HCEC 1CT (cell line): Measurements from ENCODE around the gene CLIP2.
A peak's percentile ranks its signal among the peaks of the same experiment; 100 is the strongest.
"Not testable (repeated sequence)": the region's sequence is repeated elsewhere in the genome, so short reads cannot be mapped to it uniquely, and the experiment has no call there.

Experiments
- DNase-seq: peaks from one replicate; pipeline ENCODE4 v3.0.0-alpha.2; 2017

CLIP2 gene

GRCh38 chr7:74300926-74301325, 11.7 kb downstream of the CLIP2 start:
- DNase-seq: no peak

GRCh38 chr7:74302745-74303221, 13.6 kb downstream of the CLIP2 start:
- DNase-seq: no peak

- no peak for DNase-seq
Measured at GRCh38 chr7:74304550-74304949, 15.3 kb downstream of the CLIP2 start.

DNA sequence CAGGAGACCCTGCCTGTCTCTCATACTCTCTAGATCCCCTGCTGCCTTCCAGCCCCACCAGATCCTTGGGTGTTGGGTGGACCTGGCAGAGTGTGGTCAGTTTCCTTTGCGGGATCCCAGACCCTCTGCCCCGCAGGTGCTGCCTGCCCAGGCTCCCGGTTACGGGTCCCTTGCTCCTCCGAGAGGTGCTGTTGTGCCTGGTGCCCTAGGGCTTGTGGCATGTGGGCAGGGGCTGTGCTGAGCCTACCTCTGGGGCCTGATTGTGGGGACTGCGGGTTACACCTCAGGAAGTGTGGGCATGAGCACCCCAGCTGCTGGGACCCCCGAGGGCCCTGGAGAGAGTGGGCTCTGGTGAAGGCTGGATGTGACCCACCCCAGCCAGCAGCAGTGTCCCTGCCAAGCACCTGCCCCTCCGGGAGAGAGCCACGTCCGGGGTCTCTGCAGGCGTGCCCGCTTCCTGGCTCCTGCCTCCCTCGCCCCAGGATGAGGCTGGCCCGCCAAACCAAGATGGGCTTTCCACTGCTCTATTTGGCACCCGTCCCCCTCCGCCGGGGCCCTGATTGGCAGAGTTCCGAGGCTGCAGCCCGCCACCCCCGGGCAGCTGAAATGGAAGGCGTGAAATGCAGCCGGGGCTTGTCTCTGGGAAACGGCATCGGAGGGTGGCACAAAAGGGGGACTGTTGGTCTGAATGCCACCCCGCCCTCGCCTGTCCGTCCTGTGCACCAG, 17.0 kb downstream of the CLIP2 start:
- DNase-seq: no peak

GRCh38 chr7:74306730-74307469, 17.7 kb downstream of the CLIP2 start:
- DNase-seq: peak; percentile 60

GRCh38 chr7:74307738-74308505, 18.7 kb downstream of the CLIP2 start:
- no peak for DNase-seq

DNA sequence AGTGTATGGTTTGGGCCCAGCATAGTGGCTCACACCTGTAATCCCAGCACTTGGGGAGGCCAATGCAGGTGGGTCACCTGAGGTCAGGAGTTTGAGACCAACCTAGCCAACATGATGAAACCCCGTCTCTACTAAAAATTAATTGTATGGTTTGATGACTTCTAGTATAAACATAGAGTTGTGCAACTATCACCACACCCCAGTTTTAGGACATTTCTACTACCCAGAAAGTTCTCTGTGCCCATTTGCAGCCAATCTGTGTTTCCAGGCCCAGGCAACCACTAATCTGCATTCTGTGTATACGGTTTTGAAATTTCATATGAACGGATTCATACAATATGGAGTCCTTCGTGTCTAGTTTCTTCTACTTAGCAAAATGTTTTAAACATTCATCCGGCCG, 20.0 kb downstream of the CLIP2 start:
- DNase-seq: no peak

GRCh38 chr7:74311305-74311744, 22.1 kb downstream of the CLIP2 start:
- peak; percentile 82 for DNase-seq

DNA sequence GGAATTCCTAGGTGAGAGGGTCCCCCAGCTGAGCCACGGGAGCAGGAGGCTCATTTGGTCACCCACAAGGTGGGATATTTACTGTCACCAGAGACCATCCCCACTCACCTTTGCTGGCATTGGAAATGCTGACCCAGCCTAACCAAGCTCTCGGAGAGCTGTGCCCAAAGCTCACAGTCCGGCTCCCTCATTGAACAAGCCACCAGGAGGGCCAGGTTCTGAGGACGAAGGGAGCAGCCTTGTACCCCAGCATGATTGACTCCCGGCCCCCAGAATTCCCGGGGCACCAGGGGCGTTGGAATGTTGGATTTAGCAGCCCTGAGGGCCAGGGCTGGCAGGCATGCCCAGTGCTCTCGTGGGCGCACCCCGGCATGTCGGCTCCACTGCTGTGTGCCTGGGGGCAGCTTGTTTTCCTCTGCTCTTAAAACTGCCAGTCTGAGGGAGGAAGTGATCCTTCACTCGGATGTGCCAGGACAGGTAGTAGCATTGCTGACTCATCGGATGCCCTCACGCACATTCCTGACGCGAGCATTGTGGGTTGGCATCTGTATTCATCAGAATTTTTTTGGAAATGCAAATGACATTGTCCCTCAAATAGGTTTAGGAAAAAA, 23.3 kb downstream of the CLIP2 start:
- no peak for DNase-seq

- not testable (repeated sequence) for DNase-seq
Measured at GRCh38 chr7:74315891-74316290, 26.7 kb downstream of the CLIP2 start.

GRCh38 chr7:74317146-74317782, 28.1 kb downstream of the CLIP2 start:
- DNase-seq: no peak

GRCh38 chr7:74318043-74318442, 28.8 kb downstream of the CLIP2 start:
- DNase-seq: no peak

DNA sequence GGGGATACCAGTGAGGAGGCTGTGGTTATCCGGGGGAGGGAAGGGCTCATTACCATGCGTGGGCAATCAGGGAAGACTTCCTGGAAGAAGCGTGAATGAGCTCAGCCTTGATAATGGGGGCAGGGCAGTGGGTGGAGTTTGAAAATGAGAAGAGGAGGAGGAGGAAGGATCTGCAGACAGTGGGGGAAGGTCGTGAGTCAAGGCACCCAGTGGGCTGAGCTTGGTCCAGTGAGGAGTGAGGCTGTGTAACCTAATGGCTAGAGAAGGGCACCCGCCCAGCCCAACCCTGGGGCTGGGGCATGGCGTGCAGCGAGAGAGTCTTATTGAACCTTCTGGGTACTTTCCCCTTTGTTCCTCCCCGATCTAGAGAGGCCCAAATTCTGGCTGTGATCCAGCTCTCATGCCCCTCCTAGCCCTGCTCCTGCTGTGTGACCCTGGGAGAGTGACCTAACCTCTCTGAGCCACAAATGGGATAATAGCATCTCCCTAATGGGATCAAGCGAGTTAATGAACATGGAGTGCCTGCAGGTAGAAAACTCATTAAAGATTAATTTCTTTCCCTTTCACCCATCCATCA, 31.5 kb downstream of the CLIP2 start:
- no peak for DNase-seq

GRCh38 chr7:74322892-74323291, 33.7 kb downstream of the CLIP2 start:
- not testable (repeated sequence) for DNase-seq

- no peak for DNase-seq
Measured at GRCh38 chr7:74324531-74325209, 35.5 kb downstream of the CLIP2 start.

- DNase-seq: no peak
Measured at GRCh38 chr7:74325210-74325565, 36.0 kb downstream of the CLIP2 start.

GRCh38 chr7:74329225-74329624, 40.0 kb downstream of the CLIP2 start:
- no peak for DNase-seq

DNA sequence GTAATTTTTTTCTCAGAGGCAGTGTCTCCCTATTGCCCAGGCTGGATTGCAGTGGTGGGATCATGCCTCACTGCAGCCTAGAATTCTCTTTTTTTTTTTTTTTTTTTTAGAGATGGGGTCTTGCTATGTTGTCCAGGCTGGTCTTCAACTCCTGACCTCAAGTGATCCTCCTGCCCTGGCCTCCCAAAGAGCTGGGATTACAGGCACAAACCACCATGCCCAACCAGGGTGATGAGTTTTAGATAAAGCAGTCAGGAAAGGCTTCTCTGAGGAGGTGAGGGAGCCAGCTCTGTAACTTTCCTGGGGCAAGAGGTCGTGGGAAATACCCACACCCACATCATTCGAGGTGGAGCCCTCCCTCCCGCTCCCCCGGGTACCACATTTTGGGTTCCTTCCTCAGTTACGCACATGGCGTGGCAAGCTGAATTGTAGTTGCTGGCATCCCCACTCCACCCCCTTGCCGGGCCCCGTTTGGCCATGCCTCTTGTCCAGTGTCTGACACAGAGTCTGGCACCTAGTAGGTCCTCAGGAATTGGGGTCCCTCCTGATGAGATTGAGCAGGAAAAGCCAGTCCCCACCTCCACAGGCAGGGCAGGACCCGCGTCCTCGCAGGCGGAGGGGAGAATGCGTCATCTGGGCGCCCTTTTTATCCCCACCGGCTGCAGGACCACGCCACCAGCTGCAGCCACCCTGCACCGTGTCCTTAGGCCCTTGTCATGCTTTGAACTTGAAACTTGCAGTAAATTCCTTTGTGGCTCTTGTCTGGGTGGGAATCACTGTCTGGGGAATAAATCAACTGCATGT, 43.4 kb downstream of the CLIP2 start:
- no peak for DNase-seq

- DNase-seq: peak; percentile 52
Measured at GRCh38 chr7:74334030-74334429, 44.8 kb downstream of the CLIP2 start.

- no peak for DNase-seq
Measured at GRCh38 chr7:74337926-74338325, 48.7 kb downstream of the CLIP2 start.
